SK-N-MC (cell line): ENCODE data around the gene OPA3.

Experiments used
- EZH2 ChIP-seq: fragments of 200-600 bp; sonication (generic); IDR thresholded peaks from one replicate; pipeline ENCODE4 v1.6.1; 2017; ENCODE audit warnings: antibody characterized with exemption
- POLR2AphosphoS5 ChIP-seq: IDR thresholded peaks from 2 replicates; pipeline ENCODE4 v1.6.1; 2012; ENCODE audit warnings: mild to moderate bottlenecking, low read depth, low read length, borderline replicate concordance

DNA sequence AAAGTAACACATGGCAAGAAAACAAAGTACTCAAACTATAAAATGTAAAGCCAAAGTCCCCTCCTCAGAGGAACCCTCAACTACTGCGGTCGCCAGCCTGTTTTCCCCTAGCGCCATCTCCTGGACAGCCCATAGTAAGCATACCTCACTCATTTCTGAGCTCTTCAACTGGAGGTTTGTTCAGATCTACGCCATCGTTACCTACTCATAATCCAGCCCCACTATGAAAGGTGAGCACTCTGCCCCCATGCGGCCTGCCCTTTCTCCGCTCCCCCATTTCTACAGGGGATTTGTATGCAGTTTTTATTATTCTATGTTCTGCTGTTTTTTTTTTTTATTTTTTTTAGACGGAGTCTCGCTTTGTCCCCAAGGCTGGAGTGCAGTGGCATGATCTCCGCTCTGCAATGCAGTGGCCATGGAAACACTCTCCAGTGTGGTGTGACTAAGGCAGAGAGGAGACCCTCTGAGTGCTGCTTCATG is 26.2 kb downstream of the OPA3 start:
- TF ChIP-seq POLR2AphosphoS5, result no peak
- TF ChIP-seq EZH2, result no peak
